Tibial nerve (tissue), 3 donors: ENCODE measurements around the gene TMEM19.

Source experiments
- POLR2A ChIP-seq, 2 donors: fragments of 450-650 bp; IDR thresholded peaks; one replicate each; pipeline ENCODE4 v1.6.1; 2017; ENCODE audit warnings: antibody characterized with exemption in 2 of 2, mild to moderate bottlenecking in 2 of 2, moderate library complexity in 2 of 2
- TF ChIP-seq, protein P1 (sequence below), 5 experiments: fragments of 200-600 bp in 3 of 5; fragments of 450-650 bp in 2 of 5; sonication (generic) in 3 of 5; IDR thresholded peaks; one replicate each; pipeline ENCODE4 v1.5.1; 2016 to 2019; ENCODE audit warnings: antibody characterized with exemption in 5 of 5, mild to moderate bottlenecking in 3 of 5, moderate library complexity in 2 of 5

DNA sequence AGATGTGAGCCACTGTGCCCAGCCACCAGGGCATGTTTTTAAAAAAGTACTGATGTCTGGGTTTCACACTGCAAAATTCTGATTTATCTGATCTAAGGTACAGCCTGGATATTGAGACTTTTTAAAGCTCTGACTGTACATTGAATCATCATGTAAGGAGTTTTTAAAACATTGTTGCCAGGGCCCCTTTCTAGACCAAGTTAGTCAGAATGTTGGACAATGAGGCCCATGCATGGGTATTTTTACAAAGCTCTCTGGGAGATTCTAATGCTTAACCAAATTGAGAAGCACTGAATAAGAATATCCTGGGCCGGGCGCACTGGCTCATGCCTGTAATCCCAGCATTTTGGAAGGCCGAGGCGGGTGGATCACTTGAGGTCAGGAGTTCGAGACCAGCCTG, 16.7 kb downstream of the TMEM19 start:
- TF ChIP-seq POLR2A (IDR thresholded peaks at IDR 0.05), result no peak
- TF ChIP-seq, protein P1, sequence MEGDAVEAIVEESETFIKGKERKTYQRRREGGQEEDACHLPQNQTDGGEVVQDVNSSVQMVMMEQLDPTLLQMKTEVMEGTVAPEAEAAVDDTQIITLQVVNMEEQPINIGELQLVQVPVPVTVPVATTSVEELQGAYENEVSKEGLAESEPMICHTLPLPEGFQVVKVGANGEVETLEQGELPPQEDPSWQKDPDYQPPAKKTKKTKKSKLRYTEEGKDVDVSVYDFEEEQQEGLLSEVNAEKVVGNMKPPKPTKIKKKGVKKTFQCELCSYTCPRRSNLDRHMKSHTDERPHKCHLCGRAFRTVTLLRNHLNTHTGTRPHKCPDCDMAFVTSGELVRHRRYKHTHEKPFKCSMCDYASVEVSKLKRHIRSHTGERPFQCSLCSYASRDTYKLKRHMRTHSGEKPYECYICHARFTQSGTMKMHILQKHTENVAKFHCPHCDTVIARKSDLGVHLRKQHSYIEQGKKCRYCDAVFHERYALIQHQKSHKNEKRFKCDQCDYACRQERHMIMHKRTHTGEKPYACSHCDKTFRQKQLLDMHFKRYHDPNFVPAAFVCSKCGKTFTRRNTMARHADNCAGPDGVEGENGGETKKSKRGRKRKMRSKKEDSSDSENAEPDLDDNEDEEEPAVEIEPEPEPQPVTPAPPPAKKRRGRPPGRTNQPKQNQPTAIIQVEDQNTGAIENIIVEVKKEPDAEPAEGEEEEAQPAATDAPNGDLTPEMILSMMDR (IDR thresholded peaks at IDR 0.05), result no peak
